Left ventricle myocardium inferior (tissue), 1 donor: ENCODE data around the gene PPM1D. TPM values are rescaled to one million over a fixed set of nuclear protein-coding genes. Genes with fewer than 3 reads are reported as not detected.

ENCODE experiments used
- DNase-seq: peaks from one replicate; pipeline ENCODE4 v3.0.0-alpha.2; 2020
- H3K27ac ChIP-seq: fragments of 200-600 bp; replicated peaks from 2 replicates; pipeline ENCODE4 v1.8.0; 2021
- H3K27me3 ChIP-seq: fragments of 200-600 bp; 2 replicates; pipeline ENCODE4 v1.8.0; 2021; ENCODE audit warnings: low read depth
- H3K36me3 ChIP-seq: fragments of 200-600 bp; 2 replicates; pipeline ENCODE4 v1.8.0; 2021
- H3K4me1 ChIP-seq: fragments of 200-600 bp; 2 replicates; pipeline ENCODE4 v1.8.0; 2021
- H3K4me3 ChIP-seq: fragments of 200-600 bp; 2 replicates; pipeline ENCODE4 v1.8.0; 2021; ENCODE audit warnings: mild to moderate bottlenecking, moderate library complexity
- H3K9me3 ChIP-seq: fragments of 200-600 bp; replicated peaks from 2 replicates; pipeline ENCODE4 v1.8.0; 2021
- intact Hi-C: fragments of 100-400 bp; cut with micrococcal nuclease; formaldehyde crosslinking; loops from one replicate; pipeline ENCODE4 v1.11.0; 2022
- total RNA-seq: library from RNA; stranded (reverse); fragmentation: NEBNext Ultra II Directional; extraction: Animal tissue kit (Norgen Biotek cat#: 25700); gene quantifications from one replicate; pipeline ENCODE4 v1.2.1, GENCODE V29; 2021
- TF ChIP-seq, protein P1 (sequence below): fragments of 200-600 bp; IDR thresholded peaks from 2 replicates; pipeline ENCODE4 v1.8.0; 2021; ENCODE audit warnings: antibody characterized with exemption, mild to moderate bottlenecking, borderline replicate concordance
- donor health status: DM: no; HTN: yes; CAD: no; lungs with severe emphysema.

PPM1D gene
- total RNA-seq, 1 donor from 2014 or later = 6.8 TPM

DNA sequence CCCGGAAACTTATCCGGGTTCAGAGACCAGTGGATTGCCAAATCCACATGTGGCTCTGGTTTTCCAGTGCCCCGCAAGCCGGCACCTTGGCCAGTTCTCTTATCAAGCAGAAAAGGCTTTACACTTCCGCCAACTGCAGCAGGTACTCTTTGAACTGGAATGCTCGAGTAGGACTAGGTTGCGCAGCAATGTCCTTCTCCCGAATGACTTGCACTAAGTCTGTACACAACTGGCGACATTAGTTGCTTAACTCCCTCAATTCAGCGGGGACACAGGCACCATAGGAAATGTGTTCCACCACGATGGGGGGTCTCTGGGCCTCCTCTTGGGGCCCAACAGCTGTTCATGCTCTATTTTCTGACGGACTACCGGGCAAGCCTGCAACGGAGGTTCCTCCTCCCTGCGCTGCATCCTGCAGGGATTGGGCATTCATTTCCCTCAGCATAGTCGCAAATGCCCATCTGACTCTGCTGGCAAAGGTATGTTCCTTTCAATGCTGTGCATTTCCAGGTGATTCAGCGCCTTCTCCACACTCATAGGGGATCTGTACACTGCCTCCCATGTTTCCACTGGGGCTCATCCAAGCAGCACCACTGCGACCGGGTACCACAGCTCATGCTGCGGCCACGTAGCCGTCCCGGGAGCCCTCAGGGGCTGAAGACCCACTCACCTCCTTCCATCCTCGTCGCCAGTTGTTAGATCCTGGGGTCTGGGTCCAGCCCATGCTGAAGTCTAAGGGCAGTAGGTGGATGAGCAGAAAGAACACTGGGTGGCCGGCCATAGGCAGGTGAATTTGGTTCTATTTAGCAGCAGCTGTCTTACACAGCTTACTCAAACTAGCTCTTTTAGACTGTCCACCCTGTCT, 39.8 kb upstream of the PPM1D start:
- Histone ChIP-seq H3K4me1 (no peaks in the 10 kb centered on the region), H3K4me3 (no peak overlapping the region), H3K9me3 (no peaks in the 10 kb centered on the region), H3K36me3 (no peaks in the 10 kb centered on the region), H3K27ac (no peak overlapping the region), H3K27me3 (no peaks in the 10 kb centered on the region)
- intact Hi-C loops = no loop called here
- no peak for DNase-seq
- TF ChIP-seq, protein P1, sequence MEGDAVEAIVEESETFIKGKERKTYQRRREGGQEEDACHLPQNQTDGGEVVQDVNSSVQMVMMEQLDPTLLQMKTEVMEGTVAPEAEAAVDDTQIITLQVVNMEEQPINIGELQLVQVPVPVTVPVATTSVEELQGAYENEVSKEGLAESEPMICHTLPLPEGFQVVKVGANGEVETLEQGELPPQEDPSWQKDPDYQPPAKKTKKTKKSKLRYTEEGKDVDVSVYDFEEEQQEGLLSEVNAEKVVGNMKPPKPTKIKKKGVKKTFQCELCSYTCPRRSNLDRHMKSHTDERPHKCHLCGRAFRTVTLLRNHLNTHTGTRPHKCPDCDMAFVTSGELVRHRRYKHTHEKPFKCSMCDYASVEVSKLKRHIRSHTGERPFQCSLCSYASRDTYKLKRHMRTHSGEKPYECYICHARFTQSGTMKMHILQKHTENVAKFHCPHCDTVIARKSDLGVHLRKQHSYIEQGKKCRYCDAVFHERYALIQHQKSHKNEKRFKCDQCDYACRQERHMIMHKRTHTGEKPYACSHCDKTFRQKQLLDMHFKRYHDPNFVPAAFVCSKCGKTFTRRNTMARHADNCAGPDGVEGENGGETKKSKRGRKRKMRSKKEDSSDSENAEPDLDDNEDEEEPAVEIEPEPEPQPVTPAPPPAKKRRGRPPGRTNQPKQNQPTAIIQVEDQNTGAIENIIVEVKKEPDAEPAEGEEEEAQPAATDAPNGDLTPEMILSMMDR = no peak

GRCh38 chr17:60560860-60561257, 39.1 kb upstream of the PPM1D start:
- Histone ChIP-seq H3K36me3 (no peaks in the 10 kb centered on the region), H3K27ac (no peak overlapping the region), H3K27me3 (no peaks in the 10 kb centered on the region), H3K4me3 (no peak overlapping the region), H3K4me1 (no peaks in the 10 kb centered on the region), H3K9me3 (no peaks in the 10 kb centered on the region)
- no peak for DNase-seq
- intact Hi-C loops = no loop called here
- TF ChIP-seq, protein P1 = no peak

DNA sequence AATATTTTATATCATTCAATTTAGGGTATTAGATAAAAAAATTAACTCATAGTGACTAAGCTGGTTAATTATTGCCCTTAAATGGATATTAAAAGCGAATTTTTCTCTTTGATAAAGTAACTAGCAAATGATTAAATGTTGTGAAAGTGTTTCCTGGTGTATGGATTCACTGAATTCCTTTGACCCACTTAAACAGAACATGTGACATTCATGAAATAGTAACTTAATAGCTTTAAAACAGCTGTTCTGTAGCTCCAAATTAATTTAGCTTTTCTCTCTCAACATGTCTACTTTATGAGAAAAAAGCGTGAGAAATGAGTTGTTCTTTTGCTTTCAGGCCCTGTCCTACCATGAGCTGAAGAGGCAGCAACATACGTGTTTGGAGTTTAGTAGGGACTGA, 37.6 kb upstream of the PPM1D start:
- Histone ChIP-seq H3K4me3 (no peak overlapping the region), H3K27me3 (no peaks in the 10 kb centered on the region), H3K36me3 (no peaks in the 10 kb centered on the region), H3K9me3 (no peaks in the 10 kb centered on the region), H3K27ac (no peak overlapping the region), H3K4me1 (no peaks in the 10 kb centered on the region)
- TF ChIP-seq, protein P1 = no peak
- intact Hi-C loops = no loop called here
- DNase-seq = no peak

DNA sequence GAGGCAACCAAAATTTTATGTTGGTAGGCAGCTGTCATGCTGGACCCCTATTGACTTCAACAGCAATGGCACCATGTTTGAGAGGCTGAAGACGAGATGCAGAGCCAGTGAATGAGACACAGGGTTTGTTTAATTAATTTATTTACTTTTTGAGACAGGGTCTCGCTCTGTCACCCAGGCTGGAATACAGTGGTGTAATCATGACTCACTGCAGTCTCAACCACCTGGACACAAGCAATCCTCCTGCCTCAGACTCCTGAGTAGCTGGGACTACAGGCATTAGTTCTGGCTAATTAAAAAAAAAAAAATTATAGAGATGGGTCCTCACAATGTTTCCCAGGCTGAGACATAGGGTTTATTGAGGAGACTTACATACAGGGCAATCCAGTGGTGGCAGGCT, 36.2 kb upstream of the PPM1D start:
- Histone ChIP-seq H3K4me3 (no peak overlapping the region), H3K27ac (no peak overlapping the region), H3K36me3 (no peaks in the 10 kb centered on the region), H3K9me3 (no peaks in the 10 kb centered on the region), H3K27me3 (no peaks in the 10 kb centered on the region), H3K4me1 (no peaks in the 10 kb centered on the region)
- TF ChIP-seq, protein P1 = no peak
- no peak for DNase-seq
- intact Hi-C loops = no loop called here

GRCh38 chr17:60565233-60565632, 34.8 kb upstream of the PPM1D start:
- H3K36me3 ChIP-seq = no peaks in the 10 kb centered on the region
- peaks cover 11% of the 10 kb centered on the region for H3K4me1 ChIP-seq
- H3K27ac ChIP-seq = no peak overlapping the region
- intact Hi-C loops = no loop called here
- H3K9me3 ChIP-seq = no peaks in the 10 kb centered on the region
- TF ChIP-seq, protein P1 = no peak
- no peak overlapping the region for H3K4me3 ChIP-seq
- H3K27me3 ChIP-seq = no peaks in the 10 kb centered on the region
- no peak for DNase-seq
